ENCODE results near the gene RIBC1. TPM values are rescaled to one million over a fixed set of nuclear protein-coding genes. Genes with fewer than 3 reads are reported as not detected.

Gene RIBC1
- total RNA-seq, 1 experiment from 2014 or later, result 0.61 TPM

GRCh38 chrX:53433651-53434639, 11.3 kb downstream of the RIBC1 start, which contains the start of gene HSD17B10:
TSS of gene HSD17B10 (minus strand) at chrX:53434370. CDS start at chrX:53434345, 25 bp downstream.
- POLR2A ChIA-PET, result no interaction called here
- BruUV-seq (replicated peaks), result TSS peak; percentile 68
- intact Hi-C loops (cut with micrococcal nuclease), result no loop called here

More at GRCh38 chrX:53433651-53434639, 11.3 kb downstream of the RIBC1 start, which contains the start of gene HSD17B10:
- ChIA-PET RAD21 (ENCODE audit: low non-redundant PET in 1 of 2, low total read pairs in 2 of 2, uncharacterized antibody in 2 of 2, unreplicated experiment in 2 of 2) (no interaction called here), CTCF (no interaction called here)
- peak within 1 kb of the TSS; percentile 47 for H3K27ac ChIP-seq (ENCODE audit: low read depth, low read length)
- H3K9me2 ChIP-seq (ENCODE audit: insufficient read depth), result no peaks in the 10 kb centered on the region
- DNase-seq (ENCODE audit: low read depth, low spot score), result peak; percentile 48
- peaks cover 10% of the 10 kb centered on the region; the same call in 1 of the 2 replicates for H3K79me2 ChIP-seq (ENCODE audit: insufficient read depth, low read length)
- no peaks in the 10 kb centered on the region for H3K27me3 ChIP-seq (ENCODE audit: insufficient read depth, low read length)
- H2AFZ ChIP-seq (ENCODE audit: low read depth, low read length, poor library complexity, severe bottlenecking), result no peak within 1 kb of the TSS
- H3K9me3 ChIP-seq (ENCODE audit: control insufficient read depth in 1 of 2, insufficient read depth in 1 of 2, low read depth in 1 of 2, low read length in 2 of 2), result no peaks in the 10 kb centered on the region
- ATAC-seq, result peak; percentile 97
- H3K4me3 ChIP-seq (replicated peaks in 1 of 2; ENCODE audit: low read depth in 1 of 2, low read length in 2 of 2), result peak within 1 kb of the TSS; percentile 79 to 83
- no peaks in the 10 kb centered on the region for H4K20me1 ChIP-seq (ENCODE audit: insufficient read depth)
- H3K4me1 ChIP-seq (ENCODE audit: control insufficient read depth in 1 of 2, insufficient read depth in 2 of 2, low read length in 2 of 2), result peaks cover 3 to 10% of the 10 kb centered on the region in 2 experiments; a peak in 3 of 4 replicates
- TF ChIP-seq SP1 (IDR thresholded peaks at IDR 0.05; ENCODE audit: low read depth), result no peak
- peak; percentile 8 for TF ChIP-seq POLR2A (IDR thresholded peaks at IDR 0.05; ENCODE audit: borderline replicate concordance, extremely low read depth, insufficient read depth, insufficient read length)
- TF ChIP-seq SRF (IDR thresholded peaks at IDR 0.05; ENCODE audit: low read depth), result no peak
- TF ChIP-seq, protein P1, sequence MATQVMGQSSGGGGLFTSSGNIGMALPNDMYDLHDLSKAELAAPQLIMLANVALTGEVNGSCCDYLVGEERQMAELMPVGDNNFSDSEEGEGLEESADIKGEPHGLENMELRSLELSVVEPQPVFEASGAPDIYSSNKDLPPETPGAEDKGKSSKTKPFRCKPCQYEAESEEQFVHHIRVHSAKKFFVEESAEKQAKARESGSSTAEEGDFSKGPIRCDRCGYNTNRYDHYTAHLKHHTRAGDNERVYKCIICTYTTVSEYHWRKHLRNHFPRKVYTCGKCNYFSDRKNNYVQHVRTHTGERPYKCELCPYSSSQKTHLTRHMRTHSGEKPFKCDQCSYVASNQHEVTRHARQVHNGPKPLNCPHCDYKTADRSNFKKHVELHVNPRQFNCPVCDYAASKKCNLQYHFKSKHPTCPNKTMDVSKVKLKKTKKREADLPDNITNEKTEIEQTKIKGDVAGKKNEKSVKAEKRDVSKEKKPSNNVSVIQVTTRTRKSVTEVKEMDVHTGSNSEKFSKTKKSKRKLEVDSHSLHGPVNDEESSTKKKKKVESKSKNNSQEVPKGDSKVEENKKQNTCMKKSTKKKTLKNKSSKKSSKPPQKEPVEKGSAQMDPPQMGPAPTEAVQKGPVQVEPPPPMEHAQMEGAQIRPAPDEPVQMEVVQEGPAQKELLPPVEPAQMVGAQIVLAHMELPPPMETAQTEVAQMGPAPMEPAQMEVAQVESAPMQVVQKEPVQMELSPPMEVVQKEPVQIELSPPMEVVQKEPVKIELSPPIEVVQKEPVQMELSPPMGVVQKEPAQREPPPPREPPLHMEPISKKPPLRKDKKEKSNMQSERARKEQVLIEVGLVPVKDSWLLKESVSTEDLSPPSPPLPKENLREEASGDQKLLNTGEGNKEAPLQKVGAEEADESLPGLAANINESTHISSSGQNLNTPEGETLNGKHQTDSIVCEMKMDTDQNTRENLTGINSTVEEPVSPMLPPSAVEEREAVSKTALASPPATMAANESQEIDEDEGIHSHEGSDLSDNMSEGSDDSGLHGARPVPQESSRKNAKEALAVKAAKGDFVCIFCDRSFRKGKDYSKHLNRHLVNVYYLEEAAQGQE (IDR thresholded peaks at IDR 0.05; ENCODE audit: low read depth), result no peak
- TF ChIP-seq POLR2AphosphoS5 (IDR thresholded peaks at IDR 0.05; ENCODE audit: low read depth, low read length), result peak; percentile 84
- peak; percentile 88 for TF ChIP-seq YY1 (IDR thresholded peaks at IDR 0.05; ENCODE audit: extremely low read depth, insufficient replicate concordance, low read depth, low read length)
- H3K4me2 ChIP-seq (ENCODE audit: low read length), result peak within 1 kb of the TSS; percentile 79
- H3K36me3 ChIP-seq (ENCODE audit: control insufficient read depth in 1 of 2, insufficient read depth in 2 of 2, low read length in 2 of 2), result no peaks in the 10 kb centered on the region
- H3K9ac ChIP-seq (ENCODE audit: low read length), result peak within 1 kb of the TSS; percentile 79
